HuH-7.5 (cell line): Measurements from ENCODE around the gene ZFAND3.

Experiments used
- DNase-seq: peaks from one replicate; pipeline ENCODE4 v3.0.0; 2011; ENCODE audit warnings: low spot score

Gene ZFAND3

DNA sequence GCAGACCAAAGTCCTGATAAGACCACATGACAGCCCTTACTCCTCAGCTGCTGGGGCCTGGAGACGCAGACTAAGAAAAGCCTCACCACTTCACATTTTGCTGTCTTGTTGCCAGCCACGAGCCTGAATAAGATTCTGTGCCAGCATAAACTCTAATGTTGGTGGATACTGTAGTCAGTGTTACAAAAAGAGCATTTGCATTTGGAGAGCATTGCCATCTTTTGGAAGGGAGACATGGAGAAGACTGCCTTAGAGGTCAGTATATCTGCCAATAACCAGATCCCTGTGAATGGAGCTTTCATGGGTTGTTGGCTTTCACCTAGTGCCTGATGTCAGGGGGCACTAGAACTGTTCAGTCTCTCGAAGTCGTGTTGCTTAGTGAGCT lies 315.2 kb downstream of the ZFAND3 start:
- no peak for DNase-seq

DNA sequence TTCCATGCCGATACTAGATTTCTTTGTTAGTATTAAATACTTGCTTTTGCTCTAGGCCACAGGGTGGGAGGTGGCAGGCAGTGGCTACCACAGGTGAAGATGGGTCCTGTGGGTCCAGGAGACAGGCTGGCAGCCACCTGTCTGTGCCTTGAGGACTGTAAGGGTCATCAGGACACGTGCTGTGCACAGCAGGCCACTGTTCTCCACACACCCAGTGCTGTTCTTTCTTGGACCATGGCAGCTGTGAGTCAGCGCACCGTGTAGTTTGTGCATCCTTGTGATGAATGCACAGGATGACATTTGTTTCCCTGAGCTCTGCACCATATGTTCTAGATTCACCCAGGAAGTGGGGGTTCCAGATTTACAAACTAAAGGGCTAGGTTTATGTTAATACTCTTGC lies 317.0 kb downstream of the ZFAND3 start:
- DNase-seq = no peak

DNA sequence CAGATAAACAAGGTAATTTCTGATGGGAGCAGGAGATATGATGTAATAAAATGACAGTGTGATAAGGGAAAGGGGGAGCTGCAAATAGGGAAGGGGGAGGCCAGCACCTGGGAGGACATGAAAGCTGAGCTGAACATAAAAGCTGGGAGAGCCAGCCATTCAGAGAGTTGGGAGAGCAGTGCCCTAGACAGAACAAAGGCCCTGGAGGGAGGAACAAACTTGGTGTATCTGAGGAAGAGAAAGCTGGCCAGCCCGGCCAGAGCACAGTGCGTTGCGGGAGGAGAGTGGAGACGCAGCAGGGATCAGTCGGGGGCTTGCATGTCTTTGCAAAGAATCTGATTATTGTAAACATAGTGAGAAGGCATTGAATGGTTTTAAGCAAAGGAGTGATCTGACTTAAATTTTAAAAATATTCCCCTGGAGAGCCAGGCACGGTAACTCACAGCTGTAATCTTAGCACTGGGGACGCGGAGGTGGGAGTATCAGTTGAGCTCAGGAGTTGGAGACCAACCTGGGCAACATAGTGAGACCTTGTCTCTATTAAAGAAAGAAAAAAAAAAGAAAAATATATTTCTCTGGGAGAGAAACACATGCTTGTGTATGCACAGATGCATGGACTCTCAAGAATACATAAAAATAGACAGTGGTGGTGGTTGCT lies 318.2 kb downstream of the ZFAND3 start:
- DNase-seq = no peak

DNA sequence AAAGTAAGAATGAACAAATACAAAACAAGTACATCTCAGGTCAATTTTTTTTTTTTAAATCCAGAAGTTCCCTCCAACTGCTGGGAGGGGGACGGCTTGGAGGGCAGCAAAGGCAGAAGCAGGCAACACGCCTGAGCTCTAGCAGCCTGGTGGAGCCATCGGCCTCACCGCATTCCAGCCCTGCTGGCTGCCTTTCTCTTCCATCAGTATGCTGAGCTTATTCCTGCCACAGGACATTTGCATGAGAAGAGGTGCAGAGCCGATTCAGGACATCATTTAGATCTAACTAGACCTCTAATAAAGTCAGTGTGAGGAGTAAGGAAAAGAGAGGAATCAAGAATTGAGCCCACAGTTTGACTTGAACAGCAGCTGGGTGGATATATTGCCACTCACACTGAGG lies 318.8 kb downstream of the ZFAND3 start:
- DNase-seq = no peak

DNA sequence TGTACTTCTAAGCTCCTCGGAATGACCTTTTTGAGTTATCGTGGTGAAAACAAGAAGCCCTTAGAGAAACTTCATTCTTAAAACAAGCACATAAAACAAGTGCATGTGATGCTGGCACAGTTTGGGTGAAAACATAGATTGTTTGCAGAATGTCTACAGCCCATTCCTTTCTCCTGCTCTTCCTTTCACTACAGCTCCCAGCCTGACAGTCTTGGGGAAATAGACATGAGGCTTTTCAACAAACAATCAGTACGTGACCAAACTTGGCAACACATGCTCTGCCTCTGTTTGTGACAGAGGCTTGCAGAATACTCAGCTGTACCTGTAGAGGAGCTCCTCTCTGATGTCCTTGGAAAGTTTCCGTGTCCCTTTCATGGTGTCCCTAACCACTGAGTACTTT lies 321.6 kb downstream of the ZFAND3 start:
- DNase-seq = no peak

DNA sequence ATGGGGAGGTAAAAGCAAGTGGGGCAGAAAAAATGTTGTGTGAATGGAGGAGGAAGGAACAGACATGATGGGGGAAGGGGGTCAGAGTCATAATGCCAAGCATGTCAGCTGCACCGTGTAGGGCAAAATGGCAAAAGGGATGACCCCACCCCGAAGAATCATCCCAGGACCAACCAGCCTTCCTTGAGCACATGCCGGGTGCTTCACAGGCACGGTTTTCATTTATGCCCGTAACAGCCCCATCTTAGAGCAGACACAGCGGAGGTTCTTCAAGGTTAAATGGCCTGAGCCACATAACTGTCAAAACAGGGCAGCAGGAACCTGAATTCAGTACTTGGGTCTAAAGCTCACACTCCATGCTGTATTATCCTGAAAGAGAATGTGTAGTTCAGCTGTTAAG lies 322.2 kb downstream of the ZFAND3 start:
- no peak for DNase-seq

DNA sequence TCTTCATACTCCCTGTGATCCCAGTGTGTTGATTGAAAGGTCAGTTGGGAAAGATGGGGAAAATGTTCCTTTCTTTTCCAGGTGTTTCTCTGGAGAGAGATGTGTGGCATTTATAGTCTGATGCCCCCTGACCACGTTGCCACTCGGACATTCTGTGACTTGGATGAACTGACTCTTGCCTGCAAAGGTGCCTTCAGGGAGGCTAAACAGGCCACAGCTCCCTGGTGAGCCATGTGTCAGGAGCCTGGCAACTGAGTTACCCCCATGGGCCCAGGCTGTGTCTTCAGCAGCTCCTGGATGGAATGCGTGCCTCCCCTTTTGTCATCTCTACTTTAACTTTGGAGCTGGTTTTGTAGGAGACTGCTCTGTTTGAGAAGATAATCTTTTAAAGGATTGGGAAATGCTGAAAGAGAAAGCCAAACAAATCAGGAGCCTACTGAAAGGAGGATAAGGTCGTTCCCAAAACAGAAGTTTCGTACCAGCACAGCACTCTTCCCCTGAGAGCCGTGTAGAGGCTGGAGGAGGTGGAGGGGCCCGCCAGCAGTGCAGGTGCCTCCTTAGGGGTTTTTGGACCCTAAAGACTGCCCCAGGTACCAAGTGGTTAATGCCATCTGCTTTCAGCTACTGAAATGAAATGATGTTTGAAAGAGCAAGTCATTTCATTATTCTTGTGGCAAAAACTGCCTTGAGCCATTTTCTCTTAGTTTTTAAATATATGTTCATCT lies 322.8 kb downstream of the ZFAND3 start:
- no peak for DNase-seq

DNA sequence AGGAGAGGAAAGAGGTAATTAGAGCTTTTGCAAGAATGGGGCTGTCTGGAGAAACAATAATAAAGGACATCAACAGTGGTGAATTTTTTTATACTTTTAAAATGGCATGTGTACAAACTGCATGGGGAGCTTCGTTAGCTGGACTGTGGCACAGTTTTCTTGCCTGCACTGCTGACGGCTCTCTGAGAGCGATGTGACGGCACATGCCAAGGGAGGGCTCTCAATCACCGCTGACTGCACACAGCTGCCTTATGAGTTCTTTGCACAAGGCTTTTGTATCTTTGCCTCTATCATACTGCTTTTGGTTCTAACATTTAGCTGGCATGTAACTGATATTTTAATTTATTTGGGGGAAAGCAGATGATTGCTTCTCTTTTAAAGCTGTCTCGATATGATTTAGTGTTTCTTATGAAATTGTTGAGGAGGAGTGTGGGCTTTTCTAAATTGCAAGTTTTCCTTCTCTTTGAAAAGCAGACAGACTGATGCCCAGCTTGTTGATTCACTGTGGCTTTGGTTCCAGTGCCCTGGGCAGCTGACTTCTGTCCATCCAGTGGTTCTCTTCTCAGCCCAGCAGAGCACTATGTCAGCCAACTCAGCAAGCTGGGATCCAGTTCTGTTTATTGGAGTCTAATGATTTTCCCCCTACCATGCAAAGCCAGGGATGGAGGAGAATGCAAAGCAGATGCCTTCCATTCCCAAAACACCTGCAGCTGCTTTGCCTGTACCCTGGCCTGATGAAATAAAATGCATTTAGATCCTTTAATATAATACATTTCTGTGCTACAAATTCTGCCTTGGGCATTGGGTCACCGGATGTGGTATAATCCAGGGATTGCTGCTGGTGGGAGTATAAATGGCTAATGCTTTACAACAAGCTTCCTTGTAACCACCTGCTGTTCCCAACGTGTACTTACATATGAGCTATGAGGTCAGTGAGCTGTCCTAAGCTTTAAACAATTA lies 323.9 kb downstream of the ZFAND3 start:
- no peak for DNase-seq

DNA sequence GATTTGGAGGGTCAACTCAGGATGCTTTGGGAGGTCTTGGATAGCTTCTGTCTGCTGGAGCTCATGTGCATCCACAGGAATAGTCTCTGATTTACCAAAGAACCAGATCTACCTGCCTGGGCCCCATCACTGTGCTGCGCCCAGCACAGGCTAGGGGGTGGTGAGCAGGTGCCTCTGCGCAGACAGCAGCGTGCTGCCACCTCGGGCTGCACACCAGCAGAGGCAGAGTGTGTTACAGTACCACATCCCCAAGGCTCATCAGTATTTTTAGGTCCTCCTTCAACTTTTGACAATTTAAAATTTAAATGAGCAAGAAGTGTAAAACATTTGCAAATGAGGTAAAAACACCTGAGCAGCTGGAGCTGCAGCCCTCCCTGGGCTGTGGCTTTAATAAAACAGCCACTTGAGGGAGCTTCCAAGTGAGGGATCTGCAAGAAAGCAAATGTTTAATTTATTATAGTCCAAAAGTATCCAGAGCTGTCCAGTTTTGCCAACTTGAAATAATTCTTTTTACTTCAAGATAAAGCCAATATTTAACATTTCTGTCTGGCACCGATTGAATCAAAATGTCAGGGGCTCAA lies 324.9 kb downstream of the ZFAND3 start:
- DNase-seq = no peak

DNA sequence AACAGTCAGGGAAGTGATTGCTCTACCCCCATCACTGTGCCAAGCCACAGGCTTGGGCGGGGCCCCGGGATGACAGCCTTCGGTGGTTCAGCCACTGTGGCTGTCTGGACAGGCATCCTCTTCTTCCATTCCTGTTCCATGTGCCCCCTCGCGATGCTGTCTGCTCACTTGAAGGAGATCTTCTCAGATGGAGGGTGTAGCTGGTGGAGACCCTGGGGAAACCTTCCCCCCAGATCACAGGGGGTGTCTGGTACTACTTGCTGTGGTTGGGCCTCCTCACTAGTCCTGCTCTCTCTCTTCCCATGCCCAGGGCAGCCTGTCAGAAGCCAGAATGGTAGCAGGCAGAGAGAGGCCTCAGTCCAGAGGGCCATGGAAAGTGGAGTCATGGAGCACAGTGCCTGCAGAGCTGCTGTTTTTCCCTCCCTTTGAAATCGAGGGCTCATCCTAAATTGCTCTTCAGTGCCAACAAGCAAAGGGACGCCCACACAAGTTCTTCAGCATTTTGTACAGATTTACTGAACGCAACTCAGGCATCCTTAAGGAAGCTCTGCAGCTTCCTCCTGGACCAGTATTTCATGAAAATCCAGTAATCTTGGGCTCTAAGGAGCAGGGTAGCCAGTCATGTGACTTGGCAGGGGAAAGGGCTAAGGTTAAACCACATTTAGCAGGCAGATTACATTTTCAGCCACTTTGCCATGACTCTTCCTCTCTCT lies 326.6 kb downstream of the ZFAND3 start:
- no peak for DNase-seq

DNA sequence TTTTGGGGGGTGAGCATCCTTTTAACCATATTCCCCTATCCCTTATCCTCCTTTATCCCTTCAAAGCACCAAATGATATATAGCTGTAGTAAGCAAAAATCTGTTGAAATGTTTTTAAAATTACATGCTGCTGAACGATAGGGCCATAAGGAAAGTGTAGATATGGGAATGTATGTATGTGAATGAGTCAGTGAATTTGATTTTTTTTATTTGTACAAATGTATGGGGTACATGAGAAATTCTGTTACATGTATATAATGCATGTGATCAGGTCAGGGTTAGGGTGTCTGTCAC lies 327.2 kb downstream of the ZFAND3 start:
- DNase-seq = no peak

DNA sequence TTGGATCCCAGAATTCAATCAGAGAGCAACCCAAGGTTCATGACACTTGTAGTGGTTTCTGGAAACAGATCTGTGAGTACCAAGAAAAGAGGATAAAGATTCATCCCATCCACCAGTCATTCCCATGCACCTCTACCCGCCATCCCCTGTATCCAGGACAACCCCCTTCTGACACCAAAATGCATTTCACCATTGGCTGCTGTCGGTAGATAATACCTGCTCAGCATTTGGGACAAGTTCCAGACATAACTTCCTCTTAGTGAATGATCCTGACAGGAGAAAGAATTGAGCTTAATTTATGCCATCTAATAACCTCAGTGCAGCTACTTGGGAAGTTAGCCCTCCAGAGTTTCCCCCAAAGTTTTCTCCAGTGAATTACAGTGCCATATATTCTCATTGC lies 329.1 kb downstream of the ZFAND3 start:
- no peak for DNase-seq

DNA sequence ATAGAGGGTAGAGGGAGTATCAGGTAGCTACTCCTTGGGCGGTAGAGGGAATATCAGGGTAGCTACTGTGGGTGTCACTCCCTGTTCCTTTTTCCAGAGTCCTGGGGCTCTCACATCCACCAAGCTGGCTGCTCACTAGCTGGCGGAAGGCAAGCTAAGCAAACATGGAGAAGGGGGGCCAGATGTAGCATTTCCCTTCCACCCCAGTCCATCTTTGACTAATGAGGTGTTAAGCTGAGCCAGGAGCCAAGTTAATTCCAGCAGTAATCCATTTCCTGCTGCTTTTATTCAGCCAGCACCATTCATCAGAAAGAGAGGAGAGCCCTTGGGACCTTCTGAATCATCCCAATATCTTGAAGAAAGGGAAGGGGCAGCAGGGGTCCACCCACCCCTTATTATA lies 330.0 kb downstream of the ZFAND3 start:
- no peak for DNase-seq

DNA sequence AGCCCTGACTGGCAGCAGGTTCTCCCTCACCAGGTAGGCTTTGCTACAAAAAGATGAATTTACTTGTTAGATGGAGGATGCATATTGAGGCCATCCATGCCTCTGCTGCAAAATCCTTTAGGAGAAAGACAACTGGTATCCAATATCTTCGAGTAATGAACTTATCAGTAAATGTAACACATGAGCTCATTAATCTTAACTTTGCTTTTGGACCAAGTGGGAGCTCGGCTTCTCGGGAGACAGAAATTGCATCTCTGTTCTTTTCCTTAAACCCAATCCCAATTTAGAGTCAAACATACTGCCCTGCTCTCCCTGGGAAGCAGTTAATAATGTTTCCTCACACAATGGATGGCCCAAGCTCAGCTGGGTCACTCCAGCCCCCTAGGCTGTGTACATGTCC lies 330.5 kb downstream of the ZFAND3 start:
- no peak for DNase-seq

DNA sequence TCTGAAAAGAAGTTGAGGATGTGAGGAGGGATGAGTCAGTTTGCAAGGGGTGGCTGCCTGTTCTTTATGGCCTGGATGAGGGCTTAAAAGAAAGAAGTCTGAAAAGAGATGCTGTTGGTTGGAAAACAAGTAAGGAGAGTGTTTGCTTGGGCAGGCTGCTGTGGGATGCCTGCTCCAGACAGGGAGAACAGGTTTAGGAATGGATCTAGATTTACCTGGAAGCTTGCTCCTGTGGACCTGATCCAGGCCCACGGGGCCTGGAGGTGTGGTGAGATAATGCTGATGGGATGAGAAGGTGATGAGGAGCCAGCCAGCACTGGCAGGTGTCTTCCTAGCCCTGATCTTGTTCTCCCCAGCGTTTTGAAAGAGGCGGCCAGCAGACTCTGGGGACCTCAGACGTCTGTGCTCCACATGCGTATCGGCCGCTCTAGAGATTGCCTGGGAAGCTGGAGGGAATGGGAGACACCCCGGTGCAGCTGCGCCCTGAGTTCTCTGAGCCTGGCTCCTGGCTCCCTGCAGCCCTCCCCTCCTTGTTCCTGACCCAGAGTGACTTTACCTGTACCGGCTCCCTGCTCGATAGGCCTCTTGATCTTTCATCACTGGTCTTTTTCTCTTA lies 331.3 kb downstream of the ZFAND3 start:
- DNase-seq = no peak

DNA sequence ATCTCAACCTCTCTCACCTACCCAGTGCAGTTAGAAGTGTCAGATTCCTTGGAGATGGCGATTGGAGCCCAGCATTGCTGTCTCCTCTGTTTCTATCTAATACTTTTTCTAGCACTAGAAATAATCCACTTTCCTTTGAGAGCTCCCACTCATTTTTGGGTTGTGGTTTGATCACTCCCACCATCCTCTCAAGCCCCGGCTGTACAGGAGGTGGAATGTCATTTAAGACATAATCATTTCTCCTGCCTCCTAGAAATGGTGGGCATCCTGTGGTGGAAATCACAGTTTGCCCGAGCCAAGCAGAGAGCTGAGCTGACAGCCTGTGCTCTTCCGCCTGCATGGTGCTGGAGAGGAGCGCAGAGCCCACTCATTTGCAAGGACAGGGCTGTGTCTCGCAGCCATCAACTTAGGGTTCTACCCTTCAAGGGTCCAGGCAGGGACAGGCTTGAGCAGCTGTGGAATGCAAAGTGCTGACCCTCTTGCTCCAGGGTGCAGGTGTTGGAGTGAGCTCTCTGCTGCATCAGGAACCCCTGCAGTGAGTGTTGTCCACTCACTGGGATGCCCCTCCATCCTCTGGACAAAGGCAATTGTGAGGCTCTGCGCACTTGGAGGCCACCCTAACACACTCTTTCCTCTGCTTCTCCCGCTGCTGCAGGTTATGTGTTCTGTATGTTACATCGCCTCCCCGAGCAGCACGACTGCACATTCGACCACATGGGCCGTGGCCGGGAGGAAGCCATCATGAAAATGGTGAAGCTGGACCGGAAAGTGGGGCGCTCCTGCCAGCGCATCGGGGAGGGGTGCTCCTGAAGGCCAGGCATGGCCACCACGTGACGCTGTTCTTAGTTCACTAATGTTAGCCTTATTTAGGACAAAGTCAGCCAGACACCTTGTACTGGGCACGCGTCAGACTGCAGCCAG lies 332.3 kb downstream of the ZFAND3 start:
- DNase-seq = no peak

DNA sequence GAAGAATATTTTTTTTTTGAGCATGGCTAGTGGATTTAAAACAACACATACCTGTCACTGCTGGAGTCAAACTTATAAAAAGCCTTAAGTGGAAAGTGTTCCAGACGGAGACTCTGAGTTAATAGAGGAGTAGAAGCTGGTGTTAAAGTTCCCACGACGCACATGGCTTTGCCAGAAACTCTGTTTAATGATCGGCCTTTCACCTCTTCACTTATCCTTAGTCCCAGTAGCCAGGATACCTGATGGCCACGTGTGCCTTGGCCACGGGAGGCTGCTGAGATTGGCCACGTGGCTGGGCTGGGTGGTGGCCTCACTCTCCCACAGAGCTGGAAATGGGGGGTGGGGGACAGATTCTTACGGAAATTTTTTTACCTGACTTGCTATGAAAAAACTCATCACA lies 333.1 kb downstream of the ZFAND3 start:
- no peak for DNase-seq

DNA sequence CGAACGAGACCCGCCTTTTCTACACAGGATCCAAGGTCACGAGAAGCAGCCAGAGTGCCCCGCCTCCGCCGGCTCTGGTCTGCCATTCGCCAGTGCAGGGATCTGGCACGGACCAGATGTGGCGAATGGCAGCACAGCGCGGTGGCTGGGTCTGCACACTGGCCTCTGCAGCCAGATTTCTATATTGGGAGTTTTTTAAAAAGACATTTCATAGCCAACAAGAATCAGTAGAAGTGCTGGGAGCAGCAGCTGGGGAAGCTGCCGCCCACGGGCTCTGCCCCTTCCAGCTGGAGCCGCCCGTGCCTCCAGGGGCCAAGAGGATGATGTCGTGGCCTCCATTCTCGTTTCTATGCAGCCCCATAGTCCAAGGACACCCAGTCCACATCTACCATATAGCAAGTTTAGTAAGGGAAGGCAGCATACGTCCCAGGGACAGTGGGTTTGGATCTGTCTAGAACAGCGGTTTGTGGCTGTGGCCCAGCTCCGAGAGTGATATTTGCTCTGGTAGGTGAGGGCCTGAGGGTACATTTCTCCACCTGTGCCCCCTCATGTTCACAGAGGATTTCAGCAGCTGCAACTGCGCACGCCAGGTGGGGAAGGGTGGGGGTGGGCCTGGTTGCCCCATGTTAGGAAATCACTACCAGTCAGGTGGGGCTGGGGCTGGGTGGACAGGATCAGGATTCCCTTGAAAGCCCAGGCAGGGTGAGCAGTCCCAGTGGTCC lies 333.7 kb downstream of the ZFAND3 start:
- no peak for DNase-seq

DNA sequence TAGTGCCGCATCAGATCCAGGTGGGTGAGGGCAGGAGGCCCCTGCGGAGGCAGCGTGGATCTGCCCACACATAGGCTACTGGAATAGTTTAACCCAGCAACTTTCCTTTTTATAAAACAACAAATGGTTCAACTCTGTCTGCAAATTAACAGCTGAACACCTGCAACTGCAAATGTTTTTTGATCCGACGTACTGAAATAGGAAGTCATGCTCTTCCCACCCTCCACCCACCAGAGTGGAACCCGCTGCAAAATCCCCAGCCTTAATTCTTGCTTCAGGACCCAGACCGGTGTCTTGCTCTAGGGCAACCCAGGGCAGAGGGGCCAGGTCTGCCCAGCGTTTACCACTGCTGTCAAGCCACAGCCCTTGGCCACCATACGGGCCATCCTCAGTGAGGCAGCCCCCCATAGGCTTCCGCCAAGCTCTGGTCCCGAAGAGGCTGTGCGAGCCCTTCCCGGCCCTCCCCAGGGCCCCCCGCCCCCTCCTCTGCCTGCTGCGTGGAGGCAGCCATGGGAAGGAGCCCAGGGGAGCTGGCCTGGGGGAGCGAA lies 334.3 kb downstream of the ZFAND3 start:
- no peak for DNase-seq

DNA sequence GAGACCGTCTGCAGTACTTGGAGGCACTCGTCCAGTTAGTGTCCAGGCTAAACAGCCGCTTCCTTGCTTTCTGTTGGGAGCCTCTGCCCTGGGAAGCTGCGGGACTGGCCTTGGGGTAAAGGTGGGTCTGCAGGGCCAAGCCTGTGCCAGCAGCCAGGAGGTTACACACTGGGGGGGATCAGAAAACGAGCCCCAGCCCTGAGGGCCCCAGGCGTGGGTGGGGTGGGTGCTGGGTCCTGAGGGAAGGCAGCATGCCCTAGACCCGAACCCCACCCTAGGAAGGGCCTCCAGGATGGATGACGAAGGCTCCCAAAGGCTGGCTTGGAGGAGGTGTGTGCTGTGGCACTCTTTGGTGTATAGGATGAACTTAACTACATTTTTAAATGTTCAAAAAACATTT lies 335.2 kb downstream of the ZFAND3 start:
- no peak for DNase-seq
